HepG2 (cell line): ENCODE measurements around the gene QKI. TPM values are rescaled to one million over a fixed set of nuclear protein-coding genes. Genes with fewer than 3 reads are reported as not detected.
A peak's percentile ranks its signal among the peaks of the same experiment; 100 is the strongest.

Source experiments
- ATAC-seq: fragments of 200-7000 bp; cut with Tn5 transposase; 3 replicates; pipeline ENCODE4 v1.9.1; 2020; ENCODE audit warnings: mild to moderate bottlenecking, moderate library complexity
- BruUV-seq: library from RNA; stranded (reverse); fragments of 400-500 nt; replicated peaks from 2 replicates; lab custom pipeline; 2021; lab: Mats Ljungman, UMichigan
- CTCF ChIA-PET: fragments of 300-600 bp; formaldehyde crosslinking; extraction: SDS; loops from one replicate; lab custom pipeline; 2021; ENCODE audit warnings: low total read pairs, inconsistent platforms, low intra/inter-chr PET ratio; lab: Yijun Ruan, JAX
- POLR2A ChIA-PET: fragments of 350-600 bp; sonication (Branson Sonifier 250); formaldehyde crosslinking; loops from one replicate; lab custom pipeline; 2020; ENCODE audit warnings: antibody characterized with exemption, inconsistent platforms; lab: Yijun Ruan, JAX
- DNase-seq: peaks from one replicate; pipeline ENCODE4 v3.0.0-alpha.2; 2015; ENCODE audit warnings: low spot score
- FAIRE-seq: peaks from 3 replicates; lab custom pipeline; 2011; peaks lifted over from hg19 to GRCh38; lab: Jason Lieb, UNC
- H2AFZ ChIP-seq: one replicate; pipeline ENCODE4 v1.6.1; 2011; ENCODE audit warnings: low read length, inconsistent platforms
- H3K27ac ChIP-seq: fragments of 300-600 bp; 3 replicates; pipeline ENCODE4 v1.8.0; 2011; ENCODE audit warnings: mixed run types, mild to moderate bottlenecking, mixed read lengths, low read length, inconsistent platforms; ENCODE audit not compliant: insufficient read depth; ENCODE audit errors: extremely low read length
- H3K27me3 ChIP-seq, 2 experiments: fragments of 200-600 bp in 1 of 2; 2 replicates in 1 of 2; 3 replicates in 1 of 2; pipeline versions ENCODE4 v1.6.0 to v1.8.0; 2011; ENCODE audit warnings: low read length in 2 of 2, mild to moderate bottlenecking in 2 of 2, moderate library complexity in 2 of 2, inconsistent platforms in 1 of 2; ENCODE audit not compliant: insufficient read depth in 2 of 2, control insufficient read depth in 1 of 2
- H3K36me3 ChIP-seq, 2 experiments: fragments of 200-600 bp in 1 of 2; replicated peaks in 1 of 2; 2 replicates in 1 of 2; 3 replicates in 1 of 2; pipeline versions ENCODE4 v1.5.1 to v1.8.0; 2011; ENCODE audit warnings: low read length in 2 of 2, inconsistent platforms in 1 of 2; ENCODE audit not compliant: insufficient read depth in 2 of 2, control insufficient read depth in 1 of 2
- H3K4me1 ChIP-seq: 2 replicates; pipeline ENCODE4 v1.5.1; 2012; ENCODE audit warnings: low read length, inconsistent platforms; ENCODE audit not compliant: insufficient read depth
- H3K4me2 ChIP-seq: 2 replicates; pipeline ENCODE4 v1.6.0; 2011; ENCODE audit warnings: low read depth, low read length, inconsistent platforms
- H3K4me3 ChIP-seq, 3 experiments: fragments of 200-600 bp in 1 of 3; sonication (generic), shearing (Covaris generic) in 1 of 3; replicated peaks in 1 of 3; 2 replicates each; pipeline ENCODE4 v1.5.1; 2011 to 2016; ENCODE audit warnings: low read length in 3 of 3, inconsistent platforms in 2 of 3, low read depth in 2 of 3, mild to moderate bottlenecking in 2 of 3, control low read depth in 1 of 3, mixed read lengths in 1 of 3; ENCODE audit not compliant: insufficient read depth in 1 of 3
- H3K79me2 ChIP-seq: one replicate; pipeline ENCODE4 v1.6.1; 2011; ENCODE audit warnings: low read length, inconsistent platforms; ENCODE audit not compliant: insufficient read depth
- H3K9ac ChIP-seq: 2 replicates; pipeline ENCODE4 v1.6.0; 2011; ENCODE audit warnings: mild to moderate bottlenecking, low read depth, low read length, inconsistent platforms; ENCODE audit not compliant: insufficient read depth
- H3K9me3 ChIP-seq: 2 replicates; pipeline ENCODE4 v1.5.1; 2012; ENCODE audit warnings: mild to moderate bottlenecking, low read length
- H4K20me1 ChIP-seq: 2 replicates; pipeline ENCODE4 v1.6.0; 2011; ENCODE audit warnings: inconsistent platforms, mild to moderate bottlenecking, low read length, moderate library complexity; ENCODE audit not compliant: insufficient read depth
- HBP1 ChIP-seq: IDR thresholded peaks from 2 replicates; pipeline ENCODE4 v1.6.1; 2016; ENCODE audit warnings: low read depth, control low read depth
- KIAA2018 ChIP-seq: sonication (generic); formaldehyde crosslinking; IDR thresholded peaks from 2 replicates; pipeline ENCODE4 v1.5.0; 2020; ENCODE audit warnings: mild to moderate bottlenecking, missing genetic modification reagents, borderline replicate concordance
- LCORL ChIP-seq, 2 experiments: fragments of 450-650 bp in 1 of 2; sonication (generic) in 1 of 2; formaldehyde crosslinking in 1 of 2; IDR thresholded peaks; 2 replicates each; pipeline versions ENCODE4 v1.5.0 to v1.6.1; 2017 to 2020; ENCODE audit warnings: antibody characterized with exemption in 1 of 2, missing genetic modification reagents in 1 of 2
- NCOA2 ChIP-seq: sonication (generic); formaldehyde crosslinking; IDR thresholded peaks from 2 replicates; pipeline ENCODE4 v1.8.0; 2022; ENCODE audit warnings: inconsistent platforms
- NR2C2 ChIP-seq: sonication (generic); formaldehyde crosslinking; IDR thresholded peaks from 2 replicates; pipeline ENCODE4 v1.4.0; 2020; ENCODE audit warnings: missing genetic modification reagents, mild to moderate bottlenecking, moderate library complexity, borderline replicate concordance
- RBM22 ChIP-seq: fragments of 200-400 bp; formaldehyde crosslinking; optimal IDR thresholded peaks from 2 replicates; pipeline ENCODE3; 2017; ENCODE audit warnings: mild to moderate bottlenecking, low read length, moderate library complexity
- SETDB1 ChIP-seq: sonication (generic); formaldehyde crosslinking; IDR thresholded peaks from 2 replicates; pipeline ENCODE4 v1.5.1; 2020; ENCODE audit warnings: missing genetic modification reagents, mild to moderate bottlenecking, borderline replicate concordance
- TRAFD1 ChIP-seq: sonication (generic); formaldehyde crosslinking; IDR thresholded peaks from 2 replicates; pipeline ENCODE4 v1.5.1; 2020; ENCODE audit warnings: missing genetic modification reagents, mild to moderate bottlenecking, borderline replicate concordance
- ZBTB1 ChIP-seq: sonication (generic); formaldehyde crosslinking; IDR thresholded peaks from 2 replicates; pipeline ENCODE4 v1.4.0; 2020; ENCODE audit warnings: missing genetic modification reagents, borderline replicate concordance
- ZNF30 ChIP-seq: sonication (generic); formaldehyde crosslinking; IDR thresholded peaks from 2 replicates; pipeline ENCODE4 v1.5.0; 2020; ENCODE audit warnings: mild to moderate bottlenecking, missing genetic modification reagents
- ZNF569 ChIP-seq: sonication (generic); formaldehyde crosslinking; IDR thresholded peaks from 2 replicates; pipeline ENCODE4 v1.5.0; 2020; ENCODE audit warnings: mild to moderate bottlenecking, missing genetic modification reagents, moderate library complexity, borderline replicate concordance
- WGBS: methylation state at CpG from one replicate; pipeline ENCODE4 v1.1.6; 2017; ENCODE audit warnings: low lambda C conversion rate; 5-methylcytosine and 5-hydroxymethylcytosine counted together
- in situ Hi-C: cut with HindIII; loops from 2 replicates; pipeline ENCODE4 v1.10.0; 2017; ENCODE audit warnings: low pct_unique_long_range_greater_than_20kb; ENCODE audit not compliant: extremely low pct_ligation_motif_present
- intact Hi-C: fragments of 100-400 bp; cut with micrococcal nuclease; formaldehyde crosslinking; loops from one replicate; pipeline ENCODE4 v1.10.0; 2022; ENCODE audit not compliant: unreplicated experiment
- polyA plus RNA-seq, 8 experiments: library from polyadenylated mRNA; depleted of rRNA in 3 of 8; stranded (reverse) in 7 of 8; unstranded in 1 of 8; fragments of >200 nt; fragmentation: Illumina TruSeq in 4 of 8; extraction: Trizol in 4 of 8; gene quantifications; 2 replicates each; pipeline versions ENCODE4 v1.2.1 to v1.2.3, GENCODE V29; 2011 to 2016; ENCODE audit warnings: low read depth in 4 of 8, missing spikeins in 1 of 8, mixed read lengths in 1 of 8; ENCODE audit not compliant: insufficient read depth in 1 of 8
- total RNA-seq, 5 experiments: library from RNA; depleted of rRNA; stranded (reverse); fragments of >200 nt; fragmentation: Illumina TruSeq; extraction: Trizol; gene quantifications; 2 replicates each; pipeline ENCODE4 v1.2.3, GENCODE V29; 2016; ENCODE audit warnings: low read depth in 1 of 5

The QKI gene
- total and polyA plus RNA-seq, 2 of the 13 experiments (the other 11 are each of a cell fraction or from before 2014, with no cell fraction given): 136 to 137 TPM

GRCh38 chr6:163570579-163571231 lies 156.2 kb downstream of the QKI start:
- Histone ChIP-seq H4K20me1 (no peaks in the 10 kb centered on the region), H3K36me3 (peaks cover 4 to 22% of the 10 kb centered on the region in 2 experiments; a peak in 4 of 5 replicates), H3K4me3 (no peak overlapping the region), H2AFZ (no peak overlapping the region), H3K4me2 (no peak overlapping the region), H3K27ac (no peak overlapping the region), H3K27me3 (no peaks in the 10 kb centered on the region), H3K9ac (no peak overlapping the region), H3K9me3 (no peaks in the 10 kb centered on the region), H3K4me1 (no peaks in the 10 kb centered on the region), H3K79me2 (no peaks in the 10 kb centered on the region)
- intact Hi-C loops (no loop called here), in situ Hi-C loops (no loop called here)
- BruUV-seq: no TSS peak
- DNase-seq (no peak), FAIRE-seq (no peak), ATAC-seq (no peak)
- ChIA-PET POLR2A (no interaction called here), CTCF (no interaction called here)
- 96% methylated on average over 12 of the region's 12 CpGs for WGBS
- TF ChIP-seq TRAFD1 (CRISPR knock-in tag) (no peak), ZNF30 (CRISPR knock-in tag) (no peak), LCORL (IDR thresholded peaks at IDR 0.05) (no peak), LCORL (CRISPR knock-in tag; IDR thresholded peaks at IDR 0.05) (no peak), RBM22 (peak; percentile 90), ZNF569 (CRISPR knock-in tag) (no peak), KIAA2018 (no peak), HBP1 (CRISPR knock-in tag) (no peak), NCOA2 (CRISPR knock-in tag) (no peak), ZBTB1 (CRISPR knock-in tag) (no peak), NR2C2 (peak; percentile 79), SETDB1 (CRISPR knock-in tag) (0 out of 2 replicates have a peak, but pooled peaks have one; percentile 34)
